GM19397 (cell line): Measurements from ENCODE around the gene QRICH2.
"Not testable (repeated sequence)": the region's sequence is repeated elsewhere in the genome, so short reads cannot be mapped to it uniquely, and the experiment has no call there.

Experiments
- ATAC-seq: cut with Tn5 transposase; IDR thresholded peaks from one replicate; pipeline ENCODE4 v1.9.1; 2021; ENCODE audit warnings: mild to moderate bottlenecking, moderate library complexity; ENCODE audit not compliant: unreplicated experiment

Gene QRICH2

GRCh38 chr17:76252040-76252954 is 55.8 kb downstream of the QRICH2 start:
- no peak for ATAC-seq

GRCh38 chr17:76251478-76252039 is 56.5 kb downstream of the QRICH2 start:
- ATAC-seq, result no peak

DNA sequence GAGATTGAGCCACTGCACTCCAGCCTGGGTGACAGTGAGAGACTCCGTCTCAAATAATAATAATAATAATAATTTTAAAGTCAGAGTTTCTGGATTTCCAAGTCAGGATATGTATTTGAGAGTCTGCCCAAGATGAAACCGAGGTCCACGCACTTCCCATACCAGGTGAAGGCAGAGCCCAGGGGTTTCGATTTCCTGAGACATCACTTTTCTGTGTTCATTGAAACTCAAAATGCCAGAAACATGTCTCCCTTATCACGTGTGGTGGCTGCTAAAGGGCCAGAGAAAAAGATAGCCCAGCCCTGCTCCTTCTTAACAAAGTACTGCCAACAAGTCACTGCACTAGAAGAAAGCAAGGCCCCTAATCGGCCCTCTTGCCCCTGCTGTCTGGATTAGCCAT is 57.9 kb downstream of the QRICH2 start:
- ATAC-seq, result no peak

DNA sequence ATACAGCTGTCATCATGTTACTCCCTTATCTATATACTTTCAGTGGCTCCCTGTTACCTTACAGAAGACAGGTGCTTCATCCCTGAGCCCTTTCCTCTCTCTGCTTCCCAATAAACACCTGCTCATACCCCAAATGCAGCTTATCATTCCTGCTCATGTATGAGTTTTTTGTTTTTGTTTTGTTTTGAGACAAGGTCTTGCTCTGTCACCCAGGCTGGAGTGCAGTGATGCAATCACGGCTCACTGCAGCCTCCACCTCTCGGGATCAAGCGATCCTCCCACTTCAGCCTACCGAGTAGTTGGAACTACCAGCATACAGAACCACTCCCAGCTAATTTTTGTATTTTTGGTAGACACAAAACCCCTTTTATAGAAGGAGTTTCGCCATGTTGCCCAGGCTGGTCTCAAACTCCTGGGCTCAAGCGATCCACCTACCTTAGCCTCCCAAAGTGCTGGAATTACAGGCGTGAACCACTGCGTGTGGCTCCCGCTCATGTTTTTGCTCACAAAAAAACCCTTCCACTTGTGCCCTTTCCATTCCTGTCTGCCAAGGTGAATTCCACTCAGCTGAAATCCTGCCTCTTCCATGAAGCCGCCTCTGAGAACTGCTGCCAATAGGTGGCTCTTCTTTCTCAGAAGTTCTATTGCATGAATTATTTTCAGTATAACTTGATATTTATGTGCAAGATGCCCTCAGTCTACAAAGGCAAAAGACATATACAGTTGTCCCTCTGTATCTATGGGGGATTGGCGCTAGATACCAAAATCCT is 59.9 kb downstream of the QRICH2 start:
- no peak for ATAC-seq

DNA sequence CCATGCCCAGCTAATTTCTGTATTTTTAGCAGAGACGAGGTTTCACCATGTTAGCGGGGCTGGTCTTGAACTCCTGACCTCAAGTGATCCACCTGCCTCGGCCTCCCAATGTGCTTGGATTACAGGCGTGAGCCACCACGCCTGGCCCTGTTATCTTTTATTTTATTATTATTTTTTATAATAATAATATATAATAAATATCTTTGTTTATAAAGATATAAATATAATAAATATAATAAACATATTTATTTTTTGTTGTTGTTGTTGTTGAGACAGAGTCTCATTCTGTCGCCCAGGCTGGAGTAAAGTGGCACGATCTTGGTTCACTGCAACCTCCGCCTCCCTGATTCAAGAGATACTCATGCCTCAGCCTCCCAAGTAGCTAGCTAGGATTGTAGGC is 60.8 kb downstream of the QRICH2 start:
- ATAC-seq, result no peak

DNA sequence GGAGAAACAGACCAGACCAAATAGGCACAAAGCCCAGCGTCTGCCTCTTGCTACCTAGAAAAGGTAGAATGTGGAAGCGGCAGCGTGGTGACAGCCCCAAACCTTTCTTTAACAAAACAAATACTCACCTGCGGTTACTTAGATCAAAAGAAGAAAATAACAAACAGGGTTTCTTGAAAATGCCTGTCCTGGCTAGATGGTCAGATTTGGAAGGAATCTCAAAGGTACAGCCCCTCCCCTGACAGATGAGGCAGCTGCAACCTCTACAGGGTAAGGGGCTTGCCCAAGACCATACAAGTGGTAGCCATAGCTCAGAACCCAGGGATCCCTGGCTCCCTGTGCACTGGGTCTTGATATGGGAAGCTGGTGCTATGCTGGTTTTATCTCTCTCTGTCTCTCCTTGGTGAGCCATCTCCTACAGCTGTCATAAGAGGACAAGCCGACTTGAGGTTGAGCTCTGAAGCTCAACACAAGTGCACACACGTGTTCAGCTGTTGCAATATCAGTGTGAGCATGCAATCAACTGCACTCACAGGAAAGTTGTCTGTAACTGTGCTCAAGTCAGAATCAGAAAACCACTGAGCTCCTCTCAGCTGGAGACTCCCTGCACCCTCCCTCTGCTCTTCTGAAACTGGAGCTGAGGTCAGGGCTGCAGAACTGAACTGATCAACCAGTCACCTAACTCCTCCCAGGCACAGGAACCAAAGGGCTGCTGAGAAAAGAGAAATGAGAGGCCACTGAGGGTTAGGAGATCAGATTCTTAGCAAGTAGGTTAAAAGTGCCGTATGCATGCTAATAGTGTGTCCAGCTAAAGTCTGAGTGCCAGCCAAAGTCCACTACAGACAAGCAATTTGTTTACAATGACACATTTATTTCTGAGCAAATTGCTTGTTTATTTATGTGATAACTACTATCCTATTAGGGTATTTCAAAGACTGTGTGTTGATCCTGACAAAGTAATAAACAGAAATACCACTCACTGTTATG is 61.7 kb downstream of the QRICH2 start:
- ATAC-seq, result peak; percentile 95

DNA sequence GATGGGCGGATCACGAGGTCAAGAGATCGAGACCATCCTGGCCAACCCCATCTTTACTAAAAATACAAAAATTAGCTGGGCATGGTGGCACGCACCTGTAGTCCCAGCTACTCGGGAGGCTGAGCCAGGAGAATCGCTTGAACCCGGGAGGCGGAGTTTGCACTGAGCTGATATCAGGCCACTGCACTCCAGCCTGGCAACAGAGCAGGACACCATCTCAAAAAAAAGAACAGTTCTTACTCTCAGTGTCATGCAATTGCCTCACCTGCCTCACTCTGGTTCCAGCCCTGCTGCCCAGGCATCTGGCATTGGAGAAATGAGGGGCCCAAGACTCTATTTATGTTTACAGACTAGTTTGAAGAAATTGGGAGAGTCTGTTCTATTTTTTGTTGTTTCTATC is 63.4 kb downstream of the QRICH2 start:
- ATAC-seq, result not testable (repeated sequence)

GRCh38 chr17:76243826-76244679 is 64.0 kb downstream of the QRICH2 start:
- no peak for ATAC-seq

GRCh38 chr17:76241691-76242255 is 66.3 kb downstream of the QRICH2 start:
- no peak for ATAC-seq

DNA sequence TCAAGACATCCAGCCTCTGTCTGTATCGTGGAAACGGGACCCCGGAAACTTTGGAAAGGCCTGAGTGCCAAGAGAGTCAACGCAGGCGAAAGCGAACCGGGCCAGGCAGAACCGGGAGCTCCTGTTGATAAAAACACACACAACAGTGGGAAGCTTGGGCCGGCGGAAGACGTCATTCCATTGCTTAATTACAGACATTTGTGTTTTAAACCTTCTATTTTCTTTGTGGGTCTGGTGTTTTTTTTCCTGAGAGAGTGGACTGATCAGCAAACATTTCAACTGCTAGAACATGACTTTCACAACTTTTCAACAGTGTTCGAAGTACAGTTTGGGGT is 66.9 kb downstream of the QRICH2 start:
- no peak for ATAC-seq

- peak; percentile 66 for ATAC-seq
Measured at GRCh38 chr17:76240461-76241203, 67.4 kb downstream of the QRICH2 start, which contains the start of gene RNF157. Gene RNF157 (minus strand): TSS chr17:76240493. CDS start chr17:76240240, 253 bp downstream.

- ATAC-seq, result peak; percentile 18
Measured at GRCh38 chr17:76239538-76240274, 68.4 kb downstream of the QRICH2 start.

GRCh38 chr17:76238847-76239537 is 69.1 kb downstream of the QRICH2 start:
- ATAC-seq, result no peak

DNA sequence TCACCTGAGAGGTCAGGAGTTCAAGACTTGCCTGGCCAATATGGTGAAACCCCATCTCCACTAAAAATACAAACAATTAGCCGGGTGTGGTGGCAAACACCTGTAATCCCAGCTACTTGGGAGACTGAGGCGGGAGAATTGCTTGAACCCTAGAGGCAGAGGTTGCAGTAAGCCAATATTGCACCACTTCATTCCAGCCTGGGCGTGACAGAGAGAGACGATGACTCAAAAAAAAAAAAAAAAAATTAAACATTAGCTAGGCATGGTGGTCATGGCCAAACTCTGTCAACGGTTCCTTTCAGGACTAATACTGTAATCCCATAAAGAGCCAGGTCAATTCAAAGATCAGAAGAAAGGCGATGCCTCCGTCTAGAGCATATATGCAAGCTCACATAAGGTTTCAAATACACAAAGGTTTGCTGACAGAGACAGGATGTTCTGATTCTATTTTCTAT is 70.2 kb downstream of the QRICH2 start:
- no peak for ATAC-seq

GRCh38 chr17:76236603-76237002 is 71.5 kb downstream of the QRICH2 start:
- ATAC-seq, result no peak

GRCh38 chr17:76235883-76236282 is 72.2 kb downstream of the QRICH2 start:
- ATAC-seq, result no peak

GRCh38 chr17:76234354-76234679 is 73.8 kb downstream of the QRICH2 start:
- ATAC-seq, result no peak
